ENCODE measurements around the gene CASD1. TPM values are rescaled to one million over a fixed set of nuclear protein-coding genes. Genes with fewer than 3 reads are reported as not detected.

CASD1 gene
- total RNA-seq, 1 donor from 2014 or later = 17.1 TPM

- intact Hi-C loops (cut with micrococcal nuclease) = no loop called here
Measured at GRCh38 chr7:94579470-94579869, 69.9 kb downstream of the CASD1 start.

GRCh38 chr7:94580601-94581000 is 71.0 kb downstream of the CASD1 start:
- intact Hi-C loops (cut with micrococcal nuclease) = no loop called here

- intact Hi-C loops (cut with micrococcal nuclease) = no loop called here
Measured at GRCh38 chr7:94584113-94584512, 74.5 kb downstream of the CASD1 start.

- intact Hi-C loops (cut with micrococcal nuclease) = no loop called here
Measured at GRCh38 chr7:94588075-94588474, 78.5 kb downstream of the CASD1 start.

GRCh38 chr7:94590526-94591162 is 81.0 kb downstream of the CASD1 start:
- intact Hi-C loops (cut with micrococcal nuclease) = no loop called here

GRCh38 chr7:94591176-94591575 is 81.6 kb downstream of the CASD1 start:
- intact Hi-C loops (cut with micrococcal nuclease) = no loop called here

GRCh38 chr7:94594882-94595281 is 85.3 kb downstream of the CASD1 start:
- intact Hi-C loops (cut with micrococcal nuclease) = no loop called here

GRCh38 chr7:94595717-94596116 is 86.1 kb downstream of the CASD1 start:
- intact Hi-C loops (cut with micrococcal nuclease) = no loop called here

- intact Hi-C loops (cut with micrococcal nuclease) = no loop called here
Measured at GRCh38 chr7:94600267-94600666, 90.7 kb downstream of the CASD1 start.

- intact Hi-C loops (cut with micrococcal nuclease) = no loop called here
Measured at GRCh38 chr7:94602181-94602580, 92.6 kb downstream of the CASD1 start.

GRCh38 chr7:94605031-94605430 is 95.4 kb downstream of the CASD1 start:
- intact Hi-C loops (cut with micrococcal nuclease) = no loop called here

Other genes starting within 250 kb of the CASD1 start
- 0.25 TPM in 2 replicates for gene COL1A2, start 114.9 kb upstream of the CASD1 start, total RNA-seq
- gene SGCE, start 146.3 kb downstream of the CASD1 start, total RNA-seq = 1.3 and 1.4 TPM in 2 replicates

Data from T-helper 2 cell treated with Interferon-gamma antibody and Interleukin-4, amounts not matched to agents 100 ng/mL and 5 ng/mL, for 36 hours (primary cell).